Fibroblast of skin of left biceps (primary cell): Measurements from ENCODE around the gene MACF1.

ENCODE experiments used
- DNase-seq, 2 experiments: peaks; one replicate each; pipeline ENCODE4 v3.0.0-alpha.2; 2013; ENCODE audit warnings: low read depth in 2 of 2

Gene MACF1

DNA sequence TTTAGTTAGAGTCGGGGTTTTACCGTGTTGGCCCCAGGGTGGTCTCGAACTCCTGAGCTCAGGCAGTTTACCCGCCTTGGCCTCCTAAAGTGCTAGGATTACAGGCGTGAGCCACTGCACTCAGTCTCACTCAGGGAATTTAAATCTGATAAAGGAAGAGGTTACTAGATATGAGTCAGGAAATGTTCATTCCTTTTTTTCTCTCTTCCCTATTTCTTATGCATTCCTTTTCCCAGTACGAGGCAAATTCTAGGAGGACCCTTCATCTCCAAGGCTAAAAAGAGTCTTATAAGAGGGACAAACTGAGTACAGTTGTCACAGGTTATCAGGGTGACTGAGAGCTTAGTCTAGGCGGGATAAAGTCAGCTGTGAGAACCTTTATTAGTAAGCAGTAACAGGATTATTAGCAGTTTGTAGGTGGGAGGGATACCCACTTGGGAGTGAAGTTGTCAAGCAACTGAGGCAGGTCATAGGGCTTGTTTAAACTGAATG is 9.1 kb downstream of the MACF1 start:
- DNase-seq = peak; percentile 25 to 29

GRCh38 chr1:39214021-39214713 is 9.7 kb downstream of the MACF1 start:
- DNase-seq = no peak

- DNase-seq = no peak
These were observed 10.2 kb downstream of the MACF1 start for GRCh38 chr1:39214714-39214997.

DNA sequence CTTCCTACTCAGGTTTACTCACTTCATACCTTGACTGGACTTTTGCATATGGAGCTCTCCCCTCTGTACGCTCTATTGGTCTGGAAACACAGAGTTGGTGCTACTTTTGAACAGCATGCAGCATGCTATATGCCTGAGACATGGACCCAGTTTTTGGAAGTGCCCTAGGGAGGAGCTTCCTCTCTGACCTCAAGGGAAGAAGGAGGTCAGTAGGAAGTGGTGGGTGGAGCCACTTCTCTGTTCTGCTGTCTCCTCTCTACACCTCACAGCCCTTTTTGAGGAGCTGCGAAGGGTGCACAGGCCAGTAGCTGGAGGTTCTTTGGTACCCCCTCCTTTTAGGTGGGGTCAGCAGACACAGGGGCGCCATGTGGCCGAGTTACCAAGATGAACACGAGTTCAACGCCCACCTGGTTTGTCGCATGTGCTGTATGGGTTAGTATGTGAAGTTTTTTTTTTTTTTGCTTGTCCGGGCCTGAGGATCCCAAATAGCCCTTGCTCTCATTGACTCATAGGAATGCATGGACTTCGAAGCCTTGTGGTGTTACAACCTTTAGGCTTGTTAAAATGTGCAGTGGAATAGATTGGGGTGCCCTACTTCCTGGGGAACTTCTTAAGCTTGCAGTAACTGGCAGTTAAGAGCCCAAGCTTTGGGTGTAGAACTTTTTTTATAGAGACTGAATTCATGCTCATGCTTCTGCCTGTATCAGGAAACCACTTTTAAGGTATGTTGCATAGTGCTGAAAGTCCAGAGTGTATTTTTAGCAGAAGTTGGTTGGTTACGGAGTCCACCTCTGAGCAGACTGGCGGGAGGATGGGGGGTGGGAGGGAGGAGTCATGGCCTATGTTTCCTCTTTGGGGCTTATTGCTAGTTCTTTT is 10.7 kb downstream of the MACF1 start:
- DNase-seq = no peak

GRCh38 chr1:39216771-39217170 is 12.3 kb downstream of the MACF1 start:
- no peak for DNase-seq

DNA sequence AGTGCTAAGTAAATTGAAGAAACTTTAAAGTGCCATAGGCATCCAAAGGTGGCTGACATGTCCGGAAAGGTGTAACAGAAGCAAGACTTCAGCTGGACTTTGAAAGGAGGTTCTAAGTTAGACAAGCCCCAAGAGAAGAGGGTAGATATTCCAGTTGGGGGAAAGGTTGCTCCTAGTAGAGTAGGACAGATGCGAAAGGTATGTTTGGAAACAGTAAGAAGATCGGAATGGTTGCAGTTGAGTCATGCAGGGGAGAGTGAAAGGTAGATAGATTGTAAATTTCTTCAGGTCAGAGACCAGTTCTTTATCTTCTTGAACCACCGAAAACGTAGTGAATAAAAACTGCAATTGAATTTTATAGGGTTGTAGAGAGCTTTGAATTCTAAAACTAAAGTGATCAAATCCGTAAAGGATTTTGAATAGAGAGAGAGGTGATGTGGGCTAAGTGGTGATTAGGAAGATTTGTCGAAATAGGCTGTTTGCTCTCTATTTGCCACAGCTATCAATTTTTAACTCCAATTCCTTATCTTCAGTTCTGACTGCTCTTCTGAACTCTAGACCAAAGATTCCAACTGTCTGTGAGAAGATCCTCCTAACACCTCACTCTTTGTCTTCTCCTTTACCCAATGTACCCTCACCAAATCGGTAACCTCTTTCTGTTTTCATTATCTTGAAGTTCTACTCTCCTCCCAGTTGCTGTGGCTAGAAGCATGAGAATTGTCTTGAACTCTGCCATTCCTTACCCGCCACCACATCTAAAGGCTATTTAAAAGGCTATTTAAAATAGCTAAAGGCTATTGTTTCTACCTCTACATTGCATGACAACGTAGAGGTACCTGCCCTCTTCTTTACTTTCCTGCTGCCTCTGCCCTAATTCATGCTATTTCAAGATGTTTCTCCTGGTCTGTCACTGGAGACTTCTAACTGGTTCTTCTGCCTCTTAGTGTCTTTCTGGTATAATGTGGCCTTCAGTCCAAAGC is 16.7 kb downstream of the MACF1 start:
- no peak for DNase-seq

- no peak for DNase-seq
These were observed 19.9 kb downstream of the MACF1 start for GRCh38 chr1:39224295-39224829.

- DNase-seq = no peak
These were observed 22.3 kb downstream of the MACF1 start for GRCh38 chr1:39226836-39227235.

- DNase-seq = no peak
These were observed 23.8 kb downstream of the MACF1 start for GRCh38 chr1:39228252-39228651.

- DNase-seq = no peak
These were observed 25.0 kb downstream of the MACF1 start for GRCh38 chr1:39229504-39229903.

- DNase-seq = no peak
These were observed 26.0 kb downstream of the MACF1 start for GRCh38 chr1:39230261-39231190.

GRCh38 chr1:39236971-39237370 is 32.5 kb downstream of the MACF1 start:
- no peak for DNase-seq

- peak; percentile 63 to 75 for DNase-seq
These were observed 34.0 kb downstream of the MACF1 start for GRCh38 chr1:39238476-39238875.

- DNase-seq = no peak
These were observed 35.5 kb downstream of the MACF1 start for GRCh38 chr1:39239968-39240367.

GRCh38 chr1:39243302-39243701 is 38.8 kb downstream of the MACF1 start:
- DNase-seq = no peak

DNA sequence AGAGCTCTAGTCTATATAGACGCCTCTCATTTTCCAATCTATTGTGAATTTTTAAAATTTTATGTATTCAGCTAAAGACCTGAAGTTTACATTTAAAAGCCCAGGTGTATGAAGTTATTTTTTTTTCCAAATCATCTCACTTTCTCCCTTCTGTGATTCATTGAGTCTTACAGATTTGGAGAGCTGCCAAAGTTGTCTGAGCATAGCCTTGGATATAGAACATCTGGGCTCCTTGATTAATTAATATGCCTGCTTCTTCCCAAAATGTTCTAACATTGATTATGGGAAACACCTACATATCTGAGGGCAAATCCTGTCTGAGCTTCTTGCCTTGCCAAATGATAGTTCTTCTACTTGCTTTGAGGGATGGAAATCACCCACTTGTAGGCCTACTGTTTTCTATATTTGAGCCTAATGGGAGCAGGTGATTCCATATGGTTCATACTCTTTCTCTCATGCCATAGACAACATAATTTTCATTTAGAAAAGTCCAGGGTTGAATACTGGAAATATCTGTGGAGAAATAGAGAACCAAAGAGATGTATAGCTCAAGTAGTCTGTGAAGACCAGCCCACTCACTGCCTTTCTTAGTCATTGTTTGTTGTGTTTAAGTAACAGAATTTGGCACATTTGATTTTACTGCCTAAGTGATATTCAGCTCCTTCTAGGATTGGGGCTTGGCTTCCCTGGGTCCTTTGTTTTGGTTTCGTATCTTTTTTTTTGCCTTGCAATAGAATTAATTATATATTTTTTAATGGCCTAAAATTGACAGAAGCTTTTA is 46.2 kb downstream of the MACF1 start:
- no peak for DNase-seq

DNA sequence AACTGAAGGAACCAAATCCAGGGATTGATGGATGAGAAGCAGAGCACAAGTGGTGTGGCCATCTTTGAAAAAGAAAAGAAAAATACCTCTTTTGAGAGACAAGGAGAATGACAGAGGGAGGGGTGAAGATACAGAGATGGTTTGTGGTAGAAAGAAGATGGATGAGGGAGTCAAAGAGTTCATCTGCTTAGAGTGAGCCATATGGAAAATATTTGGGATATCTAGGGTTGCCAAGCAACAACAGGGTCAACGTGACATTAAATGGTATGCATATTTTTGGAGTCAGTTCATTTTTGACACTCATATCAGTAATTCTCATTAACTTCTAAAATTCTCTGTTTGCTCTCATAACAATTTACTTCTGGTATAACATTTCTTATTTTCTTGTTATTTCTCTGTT is 50.7 kb downstream of the MACF1 start:
- DNase-seq = peak in 1 of 2 experiments; percentile 47

DNA sequence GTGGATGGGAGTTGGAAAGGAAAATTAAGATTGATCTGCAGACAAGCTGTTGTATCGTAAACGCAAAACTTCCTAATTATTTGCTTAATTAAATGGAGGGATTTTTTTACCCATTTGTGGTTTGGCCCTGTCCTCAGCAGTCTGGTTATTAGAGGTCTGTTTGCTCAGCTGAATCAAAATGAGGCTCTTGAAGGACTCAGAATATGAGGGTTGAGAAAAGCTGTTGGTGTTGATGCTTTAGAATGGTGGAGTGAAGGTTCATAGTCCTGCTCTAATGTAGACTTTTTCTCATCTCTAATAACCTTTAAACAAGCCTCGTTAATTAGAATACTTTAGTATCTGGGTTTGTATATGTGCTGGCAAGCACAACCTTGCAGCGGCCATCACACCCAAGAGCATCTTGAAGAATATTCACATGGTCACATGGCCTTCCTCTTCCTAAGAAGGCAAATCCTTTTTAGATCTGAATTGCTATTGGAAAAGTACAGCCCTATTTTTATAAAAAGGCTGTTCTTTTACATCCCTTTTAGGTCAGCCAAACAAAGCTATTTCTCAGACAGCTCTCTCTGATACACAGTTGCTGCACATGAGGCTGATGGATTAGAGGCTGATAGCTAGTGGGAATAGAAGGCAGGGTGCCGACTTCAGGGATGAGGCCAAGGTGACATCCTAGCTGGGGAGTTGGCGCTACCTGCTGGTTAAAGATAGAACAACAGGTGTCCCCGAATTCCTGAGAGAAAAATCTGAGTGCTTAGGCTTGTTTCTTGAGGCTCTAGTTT is 53.8 kb downstream of the MACF1 start:
- DNase-seq = peak in 1 of 2 experiments; percentile 37

DNA sequence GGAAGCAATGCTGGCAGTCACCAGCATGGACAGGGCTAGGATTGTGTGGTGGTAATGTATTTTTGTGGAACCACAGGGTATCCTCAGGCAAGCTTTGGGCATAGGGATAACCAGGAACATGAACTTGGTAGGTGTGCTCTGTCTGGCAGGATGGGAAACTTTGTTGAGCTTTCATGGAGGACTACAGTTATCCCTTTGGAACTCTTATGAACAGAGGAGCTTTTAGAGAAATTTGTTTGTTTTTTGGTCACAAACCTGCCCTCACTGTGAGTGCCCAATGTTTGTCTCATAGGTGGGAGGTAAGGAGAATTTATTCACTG is 54.4 kb downstream of the MACF1 start:
- DNase-seq = no peak
